ENCODE data around the gene PPP2R1B. TPM values are rescaled to one million over a fixed set of nuclear protein-coding genes. Genes with fewer than 3 reads are reported as not detected.

Gene PPP2R1B
- total RNA-seq, 4 donors from 2014 or later = 11.1 to 21.9 (median 20.5) TPM

DNA sequence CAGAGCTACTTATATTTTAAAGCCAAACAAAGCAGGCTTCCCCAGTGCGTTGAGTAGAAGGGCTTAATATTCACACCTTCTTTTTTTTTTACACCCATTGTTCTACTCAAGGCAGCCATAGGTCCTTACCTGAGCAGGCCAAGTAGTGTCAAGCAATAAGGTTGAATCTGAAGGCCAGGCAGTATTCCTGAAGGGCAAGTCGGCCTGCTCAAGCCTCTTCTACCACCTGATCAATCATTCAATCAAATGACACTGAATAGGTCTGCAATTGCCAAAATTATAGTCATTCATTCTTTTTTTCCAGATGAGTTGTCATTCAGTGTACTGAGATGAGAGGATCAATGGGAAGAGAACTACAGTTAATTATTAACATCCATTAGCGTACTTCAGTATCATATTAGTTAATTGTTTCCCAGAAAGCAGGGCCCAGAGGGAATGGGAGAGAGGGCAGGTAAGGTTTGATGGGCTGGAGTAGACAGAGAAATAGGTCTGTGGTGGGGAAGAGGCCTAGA lies 11.9 kb upstream of the PPP2R1B start:
- TF ChIP-seq EP300 (IDR thresholded peaks at IDR 0.05) (no peak), POLR2AphosphoS5 (IDR thresholded peaks at IDR 0.05) (no peak), CTCF (IDR thresholded peaks at IDR 0.05) (no peak), POLR2A (IDR thresholded peaks at IDR 0.05) (no peak)
- no peaks in the 10 kb centered on the region for H3K9me3 ChIP-seq
- no peaks in the 10 kb centered on the region for H3K27me3 ChIP-seq
- no peak overlapping the region for H3K4me3 ChIP-seq
- WGBS, 2 donors (ENCODE audit: low coverage in 1 of 2) = 75 to 87% methylated on average over 3 of the region's 3 CpGs
- H3K36me3 ChIP-seq = peaks cover 0 to 15% of the 10 kb centered on the region in 2 donors
- no peak for ATAC-seq
- no peak overlapping the region for H3K27ac ChIP-seq
- peaks cover 0 to 4% (median 0%) of the 10 kb centered on the region in 3 donors for H3K4me1 ChIP-seq

GRCh38 chr11:111777094-111778046 lies 11.2 kb upstream of the PPP2R1B start:
- peak; percentile 82 for ATAC-seq
- no peaks in the 10 kb centered on the region for H3K27me3 ChIP-seq
- H3K4me3 ChIP-seq = no peak overlapping the region
- TF ChIP-seq CTCF (IDR thresholded peaks at IDR 0.05) (peak; percentile 60 to 90 (median 82)), EP300 (IDR thresholded peaks at IDR 0.05) (no peak), POLR2A (IDR thresholded peaks at IDR 0.05) (no peak), POLR2AphosphoS5 (IDR thresholded peaks at IDR 0.05) (no peak)
- peak overlapping the region in 2 of 4 donors; percentile 0 to 14 for H3K27ac ChIP-seq
- 42 to 57% methylated on average over 3 to 4 of the region's 4 CpGs for WGBS, 2 donors (ENCODE audit: low coverage in 1 of 2)
- H3K9me3 ChIP-seq = no peaks in the 10 kb centered on the region
- peaks cover 0 to 4% (median 0%) of the 10 kb centered on the region in 3 donors for H3K4me1 ChIP-seq
- H3K36me3 ChIP-seq = peaks cover 0 to 8% of the 10 kb centered on the region in 2 donors

- H3K4me3 ChIP-seq = no peak overlapping the region
- no peaks in the 10 kb centered on the region for H3K9me3 ChIP-seq
- H3K27me3 ChIP-seq = no peaks in the 10 kb centered on the region
- no peak for ATAC-seq
- WGBS, 2 donors (ENCODE audit: low coverage in 1 of 2) = 81 to 93% methylated on average over 2 to 6 of the region's 6 CpGs
- no peak for TF ChIP-seq CTCF (IDR thresholded peaks at IDR 0.05)
- TF ChIP-seq POLR2A (IDR thresholded peaks at IDR 0.05) = no peak
- TF ChIP-seq POLR2AphosphoS5 (IDR thresholded peaks at IDR 0.05) = no peak
- no peak for TF ChIP-seq EP300 (IDR thresholded peaks at IDR 0.05)
- no peaks in the 10 kb centered on the region for H3K36me3 ChIP-seq
- H3K27ac ChIP-seq = peak overlapping the region in 2 of 4 donors; percentile 0 to 14
- H3K4me1 ChIP-seq = peaks cover 0 to 4% (median 0%) of the 10 kb centered on the region in 3 donors
Observed at GRCh38 chr11:111776398-111777093, 10.4 kb upstream of the PPP2R1B start.

DNA sequence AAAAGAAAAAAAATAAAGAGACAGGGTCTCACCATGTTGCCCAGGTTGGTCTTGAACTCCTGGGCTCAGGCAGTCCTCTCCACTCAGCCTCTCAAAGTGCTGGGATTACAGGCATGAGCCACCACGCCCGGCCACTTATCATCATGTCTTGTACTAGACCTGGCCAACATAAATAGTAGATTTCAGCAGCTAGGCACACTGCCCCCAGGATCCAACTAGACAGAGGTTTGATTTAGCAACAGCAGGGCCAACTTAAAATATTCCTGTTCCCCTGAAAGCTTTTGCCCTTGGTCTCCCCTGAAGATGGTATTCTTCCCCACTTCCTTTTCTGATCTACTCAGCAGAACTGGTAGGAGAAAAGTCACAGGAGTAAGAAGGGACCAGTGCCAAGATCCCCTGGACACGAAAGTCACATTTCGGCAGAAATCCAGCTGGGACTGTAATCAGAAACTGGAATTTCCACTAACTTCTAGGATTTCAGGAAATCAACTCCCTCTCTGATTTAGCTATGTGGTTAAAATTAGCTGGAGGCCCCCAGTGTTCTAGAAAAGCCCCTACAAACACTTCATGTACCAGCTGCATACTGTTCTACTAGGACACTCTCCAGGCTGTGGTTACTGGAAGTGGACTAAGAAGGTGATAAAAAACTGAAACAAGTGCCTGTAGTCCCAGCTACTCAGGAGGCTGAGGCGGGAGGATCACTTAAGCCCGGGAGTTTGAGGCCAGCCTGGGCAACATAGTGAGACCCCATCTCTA lies 8.9 kb upstream of the PPP2R1B start:
- 48% methylated on average over 3 to 5 of the region's 6 CpGs for WGBS, 2 donors (ENCODE audit: low coverage in 1 of 2)
- peak overlapping the region in 3 of 4 donors; percentile 24 to 43 (median 31) for H3K27ac ChIP-seq
- no peaks in the 10 kb centered on the region for H3K9me3 ChIP-seq
- H3K4me3 ChIP-seq = no peak overlapping the region
- no peaks in the 10 kb centered on the region for H3K36me3 ChIP-seq
- no peaks in the 10 kb centered on the region for H3K27me3 ChIP-seq
- no peak for TF ChIP-seq POLR2AphosphoS5 (IDR thresholded peaks at IDR 0.05)
- TF ChIP-seq CTCF (IDR thresholded peaks at IDR 0.05) = no peak
- TF ChIP-seq POLR2A (IDR thresholded peaks at IDR 0.05) = no peak
- no peak for TF ChIP-seq EP300 (IDR thresholded peaks at IDR 0.05)
- peak; percentile 58 for ATAC-seq
- peaks cover 0 to 4% (median 0%) of the 10 kb centered on the region in 3 donors for H3K4me1 ChIP-seq
